ENCODE measurements around the gene ZNF770. TPM values are rescaled to one million over a fixed set of nuclear protein-coding genes. Genes with fewer than 3 reads are reported as not detected.

The ZNF770 gene
- total and polyA plus RNA-seq, 2 donors from 2014 or later = 13.9 to 52.9 TPM

GRCh38 chr15:35023804-35024203 is 35.7 kb upstream of the ZNF770 start:
- H3K27ac ChIP-seq (ENCODE audit: low read depth in 2 of 2, low read length in 2 of 2) = no peak overlapping the region
- H3K9ac ChIP-seq (ENCODE audit: low read length in 3 of 3) = no peak overlapping the region
- no peaks in the 10 kb centered on the region for H3K4me1 ChIP-seq (ENCODE audit: control insufficient read depth in 2 of 3, insufficient read depth in 2 of 3, low read depth in 1 of 3, low read length in 3 of 3)
- FAIRE-seq (no peak), DNase-seq (no peak)
- TF ChIP-seq CTCF (IDR thresholded peaks at IDR 0.05; ENCODE audit: borderline replicate concordance, extremely low read depth, insufficient read depth) = no peak
- no peaks in the 10 kb centered on the region for H3K9me3 ChIP-seq (ENCODE audit: control insufficient read depth in 2 of 3, insufficient read depth in 1 of 3, low read length in 3 of 3)
- intact Hi-C loops (cut with DNase I) = no loop called here
- no peak overlapping the region for H3K4me3 ChIP-seq (ENCODE audit: low read length in 3 of 3)
- H3K36me3 ChIP-seq (ENCODE audit: control insufficient read depth in 2 of 3, insufficient read depth in 3 of 3, low read length in 3 of 3) = no peaks in the 10 kb centered on the region
- no peaks in the 10 kb centered on the region for H3K27me3 ChIP-seq (ENCODE audit: control insufficient read depth, insufficient read depth, low read length)

DNA sequence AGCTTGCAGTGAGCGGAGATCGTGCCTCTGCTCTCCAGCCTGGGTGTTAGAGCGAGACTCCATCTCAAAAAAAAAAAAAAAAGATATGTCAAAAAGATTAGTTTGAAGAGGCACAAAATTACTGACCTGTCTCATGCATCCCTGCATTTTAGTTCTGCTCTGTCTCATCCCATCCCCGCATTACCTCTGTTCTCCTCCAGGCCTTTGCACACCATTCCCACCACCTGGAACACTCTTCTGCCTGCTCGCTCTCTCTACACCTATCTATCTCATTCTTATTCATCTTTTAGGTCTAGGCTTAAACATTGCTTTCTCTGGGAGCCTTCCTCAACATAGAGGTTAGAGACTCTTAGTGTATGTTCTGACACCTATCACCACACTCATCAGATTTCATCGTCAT is 32.9 kb upstream of the ZNF770 start:
- Histone ChIP-seq H3K9me3 (ENCODE audit: control insufficient read depth in 2 of 3, insufficient read depth in 1 of 3, low read length in 3 of 3) (no peaks in the 10 kb centered on the region), H3K4me1 (ENCODE audit: control insufficient read depth in 2 of 3, insufficient read depth in 2 of 3, low read depth in 1 of 3, low read length in 3 of 3) (no peaks in the 10 kb centered on the region), H3K4me3 (ENCODE audit: low read length in 3 of 3) (no peak overlapping the region), H3K9ac (ENCODE audit: low read length in 3 of 3) (no peak overlapping the region), H3K27ac (ENCODE audit: low read depth in 2 of 2, low read length in 2 of 2) (no peak overlapping the region), H3K36me3 (ENCODE audit: control insufficient read depth in 2 of 3, insufficient read depth in 3 of 3, low read length in 3 of 3) (no peaks in the 10 kb centered on the region), H3K27me3 (ENCODE audit: control insufficient read depth, insufficient read depth, low read length) (no peaks in the 10 kb centered on the region)
- no peak for FAIRE-seq
- TF ChIP-seq CTCF (IDR thresholded peaks at IDR 0.05; ENCODE audit: borderline replicate concordance, extremely low read depth, insufficient read depth) = no peak
- DNase-seq = no peak
- intact Hi-C loops (cut with DNase I) = no loop called here

GRCh38 chr15:35019404-35020327 is 31.6 kb upstream of the ZNF770 start:
- Histone ChIP-seq H3K9ac (ENCODE audit: low read length in 3 of 3) (no peak overlapping the region), H3K36me3 (ENCODE audit: control insufficient read depth in 2 of 3, insufficient read depth in 3 of 3, low read length in 3 of 3) (no peaks in the 10 kb centered on the region), H3K4me3 (ENCODE audit: low read length in 3 of 3) (peak overlapping the region in 2 of 3 donors; percentile 32 to 47), H3K27me3 (ENCODE audit: control insufficient read depth, insufficient read depth, low read length) (no peaks in the 10 kb centered on the region), H3K9me3 (ENCODE audit: control insufficient read depth in 2 of 3, insufficient read depth in 1 of 3, low read length in 3 of 3) (no peaks in the 10 kb centered on the region), H3K27ac (ENCODE audit: low read depth in 2 of 2, low read length in 2 of 2) (no peak overlapping the region), H3K4me1 (ENCODE audit: control insufficient read depth in 2 of 3, insufficient read depth in 2 of 3, low read depth in 1 of 3, low read length in 3 of 3) (no peaks in the 10 kb centered on the region)
- DNase-seq = peak in 4 of 5 donors; percentile 51 to 63 (median 60)
- FAIRE-seq = no peak
- intact Hi-C loops (cut with DNase I) = no loop called here
- no peak for TF ChIP-seq CTCF (IDR thresholded peaks at IDR 0.05; ENCODE audit: borderline replicate concordance, extremely low read depth, insufficient read depth)
